GM19467 (cell line): ENCODE results near the gene MCM10.
"Not testable (repeated sequence)": the region's sequence is repeated elsewhere in the genome, so short reads cannot be mapped to it uniquely, and the experiment has no call there.

Experiments
- ATAC-seq: cut with Tn5 transposase; IDR thresholded peaks from one replicate; pipeline ENCODE4 v1.9.1; 2021; ENCODE audit warnings: mild to moderate bottlenecking, moderate library complexity; ENCODE audit not compliant: unreplicated experiment

Gene MCM10

GRCh38 chr10:13160934-13161856, at the start of gene MCM10:
MCM10 (plus strand) TSS chr10:13161558; CDS start chr10:13164203, 2,645 bp downstream.
- peak; percentile 99 for ATAC-seq

GRCh38 chr10:13113544-13113943, 47.8 kb upstream of the MCM10 start:
- ATAC-seq, result no peak

GRCh38 chr10:13115832-13116803, 45.2 kb upstream of the MCM10 start:
- ATAC-seq, result no peak

GRCh38 chr10:13117841-13118783, 43.2 kb upstream of the MCM10 start:
- ATAC-seq, result no peak

GRCh38 chr10:13118784-13119410, 42.5 kb upstream of the MCM10 start:
- ATAC-seq, result no peak

GRCh38 chr10:13120786-13121499, 40.4 kb upstream of the MCM10 start:
- no peak for ATAC-seq

- ATAC-seq, result no peak
Observed at GRCh38 chr10:13121500-13121854, 39.9 kb upstream of the MCM10 start.

- no peak for ATAC-seq
Observed at GRCh38 chr10:13136651-13137050, 24.7 kb upstream of the MCM10 start.

- ATAC-seq, result no peak
Observed at GRCh38 chr10:13139150-13139549, 22.2 kb upstream of the MCM10 start.

- ATAC-seq, result no peak
Observed at GRCh38 chr10:13139676-13140075, 21.7 kb upstream of the MCM10 start.

- ATAC-seq, result no peak
Observed at GRCh38 chr10:13140627-13141190, 20.6 kb upstream of the MCM10 start.

GRCh38 chr10:13143766-13144165, 17.6 kb upstream of the MCM10 start:
- no peak for ATAC-seq

- no peak for ATAC-seq
Observed at GRCh38 chr10:13144814-13145213, 16.5 kb upstream of the MCM10 start.

GRCh38 chr10:13146379-13146778, 15.0 kb upstream of the MCM10 start:
- ATAC-seq, result no peak

- ATAC-seq, result no peak
Observed at GRCh38 chr10:13147161-13147560, 14.2 kb upstream of the MCM10 start.

GRCh38 chr10:13152296-13152695, 9.1 kb upstream of the MCM10 start:
- no peak for ATAC-seq

GRCh38 chr10:13155860-13156259, 5.5 kb upstream of the MCM10 start:
- not testable (repeated sequence) for ATAC-seq

- ATAC-seq, result no peak
Observed at GRCh38 chr10:13158401-13158800, 3.0 kb upstream of the MCM10 start.

GRCh38 chr10:13161857-13162271, 506 bp downstream of the MCM10 start:
- no peak for ATAC-seq
